ENCODE measurements around the gene NKRF. TPM values are rescaled to one million over a fixed set of nuclear protein-coding genes. Genes with fewer than 3 reads are reported as not detected.
"Not testable (repeated sequence)": the region's sequence is repeated elsewhere in the genome, so short reads cannot be mapped to it uniquely, and the experiment has no call there.

NKRF gene
- total RNA-seq, 1 donor = 6.9 TPM

- no peak overlapping the region for H3K4me3 ChIP-seq (ENCODE audit: low read depth, low read length)
- TF ChIP-seq CTCF (IDR thresholded peaks at IDR 0.05; ENCODE audit: insufficient read depth, low read depth, low read length) = no peak
- no peak for DNase-seq (ENCODE audit: low read depth)
These were observed 40.3 kb upstream of the NKRF start for GRCh38 chrX:119646515-119646914.

GRCh38 chrX:119643696-119644095, 37.5 kb upstream of the NKRF start:
- no peak for DNase-seq (ENCODE audit: low read depth)
- H3K4me3 ChIP-seq (ENCODE audit: low read depth, low read length) = no peak overlapping the region
- no peak for TF ChIP-seq CTCF (IDR thresholded peaks at IDR 0.05; ENCODE audit: insufficient read depth, low read depth, low read length)

GRCh38 chrX:119640731-119641170, 34.5 kb upstream of the NKRF start:
- no peak overlapping the region for H3K4me3 ChIP-seq (ENCODE audit: low read depth, low read length)
- DNase-seq (ENCODE audit: low read depth) = no peak
- TF ChIP-seq CTCF (IDR thresholded peaks at IDR 0.05; ENCODE audit: insufficient read depth, low read depth, low read length) = no peak

GRCh38 chrX:119638725-119639471, 32.7 kb upstream of the NKRF start:
- no peak for DNase-seq (ENCODE audit: low read depth)
- no peak overlapping the region for H3K4me3 ChIP-seq (ENCODE audit: low read depth, low read length)
- no peak for TF ChIP-seq CTCF (IDR thresholded peaks at IDR 0.05; ENCODE audit: insufficient read depth, low read depth, low read length)

- DNase-seq (ENCODE audit: low read depth); H3K4me3 ChIP-seq (ENCODE audit: low read depth, low read length): not testable (repeated sequence)
These were observed 31.2 kb upstream of the NKRF start for GRCh38 chrX:119637421-119637820.

GRCh38 chrX:119636419-119636818, 30.2 kb upstream of the NKRF start:
- H3K4me3 ChIP-seq (ENCODE audit: low read depth, low read length) = no peak overlapping the region
- no peak for TF ChIP-seq CTCF (IDR thresholded peaks at IDR 0.05; ENCODE audit: insufficient read depth, low read depth, low read length)
- no peak for DNase-seq (ENCODE audit: low read depth)

- no peak for DNase-seq (ENCODE audit: low read depth)
- no peak for TF ChIP-seq CTCF (IDR thresholded peaks at IDR 0.05; ENCODE audit: insufficient read depth, low read depth, low read length)
- no peak overlapping the region for H3K4me3 ChIP-seq (ENCODE audit: low read depth, low read length)
These were observed 29.6 kb upstream of the NKRF start for GRCh38 chrX:119635799-119636198.
